LNCaP clone FGC (cell line): Measurements from ENCODE around the gene MVD.

Source experiments
- DNase-seq: peaks from one replicate; pipeline ENCODE4 v3.0.0-alpha.2; 2011; ENCODE audit warnings: low read depth
- H3K4me3 ChIP-seq: 2 replicates; pipeline ENCODE4 v1.5.1; 2011; ENCODE audit warnings: mild to moderate bottlenecking, low read depth, low read length, control low read depth
- CTCF ChIP-seq: IDR thresholded peaks from 2 replicates; pipeline ENCODE4 v1.5.1; 2012; ENCODE audit warnings: mild to moderate bottlenecking; ENCODE audit not compliant: control insufficient read depth, insufficient read depth; ENCODE audit errors: extremely low read depth

MVD gene

GRCh38 chr16:88662843-88663606, at the start of gene MVD:
Gene MVD, minus strand, starts transcription at chr16:88663091. Its CDS starts 11 bp downstream, at chr16:88663080.
- peak; percentile 85 for DNase-seq
- no peak for TF ChIP-seq CTCF
- peak within 1 kb of the TSS; percentile 83 for H3K4me3 ChIP-seq

- H3K4me3 ChIP-seq: no peak overlapping the region
- no peak for TF ChIP-seq CTCF
- no peak for DNase-seq
Observed at GRCh38 chr16:88712362-88712979, 49.6 kb upstream of the MVD start.

- H3K4me3 ChIP-seq: no peak overlapping the region
- no peak for DNase-seq
- TF ChIP-seq CTCF: no peak
Observed at GRCh38 chr16:88711750-88712340, 49.0 kb upstream of the MVD start.

GRCh38 chr16:88710556-88710955, 47.7 kb upstream of the MVD start:
- no peak for TF ChIP-seq CTCF
- H3K4me3 ChIP-seq: no peak overlapping the region
- no peak for DNase-seq

GRCh38 chr16:88706965-88707826, 44.3 kb upstream of the MVD start:
- no peak for TF ChIP-seq CTCF
- no peak for DNase-seq
- peak overlapping the region; percentile 99 for H3K4me3 ChIP-seq

GRCh38 chr16:88706229-88706964, 43.5 kb upstream of the MVD start, which contains the start of the genes CTU2 and RNF166:
Gene CTU2, plus strand, starts transcription at chr16:88706503. Its CDS starts 28 bp downstream, at chr16:88706531.
Gene RNF166, minus strand, starts transcription at chr16:88706408. Its CDS starts 83 bp downstream, at chr16:88706325.
- TF ChIP-seq CTCF: no peak
- peak within 1 kb of the TSS; percentile 99 for H3K4me3 ChIP-seq
- DNase-seq: peak; percentile 36
